ENCODE measurements around the gene FBXW2. TPM values are rescaled to one million over a fixed set of nuclear protein-coding genes. Genes with fewer than 3 reads are reported as not detected.

Gene FBXW2
- total RNA-seq, 1 experiment from 2014 or later: 68.5 TPM

DNA sequence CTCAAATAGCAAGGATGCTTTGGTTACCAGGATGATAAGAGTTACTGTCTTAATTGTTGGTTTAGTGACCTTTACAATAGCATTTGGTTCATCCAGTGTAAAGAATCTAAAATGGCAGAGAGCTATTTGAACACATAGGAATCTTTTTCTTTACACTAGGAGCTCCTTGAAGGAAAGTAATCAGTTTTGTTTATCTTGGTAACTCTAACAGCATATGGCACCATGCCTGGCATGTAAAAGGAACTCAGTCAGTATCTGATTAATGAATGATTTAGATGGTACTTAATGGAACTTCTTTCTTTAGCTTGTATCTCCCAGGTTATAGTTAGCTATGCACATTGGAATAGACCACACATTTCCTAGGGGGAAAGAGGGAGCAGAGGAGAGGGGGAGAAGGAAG, 39.6 kb upstream of the FBXW2 start:
- DNase-seq (ENCODE audit: low spot score): no peak
- H3K36me3 ChIP-seq (ENCODE audit: insufficient read depth, low read length, poor library complexity, severe bottlenecking): peaks cover 64% of the 10 kb centered on the region
- H3K27me3 ChIP-seq (replicated peaks; ENCODE audit: insufficient read depth, low read depth, low read length, poor library complexity): no peaks in the 10 kb centered on the region
- no peaks in the 10 kb centered on the region for H3K4me1 ChIP-seq (ENCODE audit: insufficient read depth, low read length, poor library complexity, severe bottlenecking)
- H3K4me3 ChIP-seq (ENCODE audit: low read depth, low read length, poor library complexity, severe bottlenecking): no peak overlapping the region
- no peak overlapping the region for H3K27ac ChIP-seq (ENCODE audit: low read depth, low read length, poor library complexity, severe bottlenecking)
- intact Hi-C loops (cut with micrococcal nuclease; ENCODE audit: unreplicated experiment): no loop called here
- BruUV-seq (replicated peaks): no TSS peak
- no peak for TF ChIP-seq EZH2 (IDR thresholded peaks at IDR 0.05; ENCODE audit: borderline replicate concordance, low read depth, low read length, poor library complexity, severe bottlenecking)
- TF ChIP-seq, protein P1, sequence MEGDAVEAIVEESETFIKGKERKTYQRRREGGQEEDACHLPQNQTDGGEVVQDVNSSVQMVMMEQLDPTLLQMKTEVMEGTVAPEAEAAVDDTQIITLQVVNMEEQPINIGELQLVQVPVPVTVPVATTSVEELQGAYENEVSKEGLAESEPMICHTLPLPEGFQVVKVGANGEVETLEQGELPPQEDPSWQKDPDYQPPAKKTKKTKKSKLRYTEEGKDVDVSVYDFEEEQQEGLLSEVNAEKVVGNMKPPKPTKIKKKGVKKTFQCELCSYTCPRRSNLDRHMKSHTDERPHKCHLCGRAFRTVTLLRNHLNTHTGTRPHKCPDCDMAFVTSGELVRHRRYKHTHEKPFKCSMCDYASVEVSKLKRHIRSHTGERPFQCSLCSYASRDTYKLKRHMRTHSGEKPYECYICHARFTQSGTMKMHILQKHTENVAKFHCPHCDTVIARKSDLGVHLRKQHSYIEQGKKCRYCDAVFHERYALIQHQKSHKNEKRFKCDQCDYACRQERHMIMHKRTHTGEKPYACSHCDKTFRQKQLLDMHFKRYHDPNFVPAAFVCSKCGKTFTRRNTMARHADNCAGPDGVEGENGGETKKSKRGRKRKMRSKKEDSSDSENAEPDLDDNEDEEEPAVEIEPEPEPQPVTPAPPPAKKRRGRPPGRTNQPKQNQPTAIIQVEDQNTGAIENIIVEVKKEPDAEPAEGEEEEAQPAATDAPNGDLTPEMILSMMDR (conservative IDR thresholded peaks at IDR 0.05; ENCODE audit: low read depth, low read length): no peak
- H3K9me3 ChIP-seq (ENCODE audit: low read depth, low read length, poor library complexity, severe bottlenecking): no peaks in the 10 kb centered on the region
- ChIA-PET POLR2A (ENCODE audit: low non-redundant PET) (no interaction called here), CTCF (no interaction called here)

DNA sequence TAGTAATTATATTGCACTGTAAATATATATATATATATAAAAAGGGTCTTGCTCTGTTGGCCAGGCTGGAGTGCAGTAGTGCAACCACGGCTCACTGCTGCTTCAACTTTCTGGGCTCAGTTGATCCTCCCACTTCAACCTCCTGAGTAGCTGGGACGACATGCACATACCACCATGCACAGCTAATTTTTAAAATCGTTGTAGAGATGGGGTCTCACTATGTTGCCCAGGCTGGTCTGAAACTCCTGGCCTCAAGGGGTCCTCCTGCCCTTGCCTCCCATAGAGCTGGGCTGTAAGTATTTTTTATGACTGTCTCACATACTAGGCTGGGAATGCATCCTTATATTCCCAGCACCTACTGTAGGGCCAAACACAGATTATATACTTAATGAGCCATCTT, 37.6 kb upstream of the FBXW2 start:
- Histone ChIP-seq H3K27ac (ENCODE audit: low read depth, low read length, poor library complexity, severe bottlenecking) (no peak overlapping the region), H3K36me3 (ENCODE audit: insufficient read depth, low read length, poor library complexity, severe bottlenecking) (peaks cover 74% of the 10 kb centered on the region), H3K9me3 (ENCODE audit: low read depth, low read length, poor library complexity, severe bottlenecking) (no peaks in the 10 kb centered on the region), H3K4me3 (ENCODE audit: low read depth, low read length, poor library complexity, severe bottlenecking) (no peak overlapping the region), H3K4me1 (ENCODE audit: insufficient read depth, low read length, poor library complexity, severe bottlenecking) (no peaks in the 10 kb centered on the region), H3K27me3 (replicated peaks; ENCODE audit: insufficient read depth, low read depth, low read length, poor library complexity) (no peaks in the 10 kb centered on the region)
- intact Hi-C loops (cut with micrococcal nuclease; ENCODE audit: unreplicated experiment): no loop called here
- CTCF ChIA-PET: no interaction called here
- TF ChIP-seq EZH2 (IDR thresholded peaks at IDR 0.05; ENCODE audit: borderline replicate concordance, low read depth, low read length, poor library complexity, severe bottlenecking): no peak
- TF ChIP-seq, protein P1 (conservative IDR thresholded peaks at IDR 0.05; ENCODE audit: low read depth, low read length): no peak
- no TSS peak for BruUV-seq (replicated peaks)
- POLR2A ChIA-PET (ENCODE audit: low non-redundant PET): no interaction called here
- DNase-seq (ENCODE audit: low spot score): no peak

DNA sequence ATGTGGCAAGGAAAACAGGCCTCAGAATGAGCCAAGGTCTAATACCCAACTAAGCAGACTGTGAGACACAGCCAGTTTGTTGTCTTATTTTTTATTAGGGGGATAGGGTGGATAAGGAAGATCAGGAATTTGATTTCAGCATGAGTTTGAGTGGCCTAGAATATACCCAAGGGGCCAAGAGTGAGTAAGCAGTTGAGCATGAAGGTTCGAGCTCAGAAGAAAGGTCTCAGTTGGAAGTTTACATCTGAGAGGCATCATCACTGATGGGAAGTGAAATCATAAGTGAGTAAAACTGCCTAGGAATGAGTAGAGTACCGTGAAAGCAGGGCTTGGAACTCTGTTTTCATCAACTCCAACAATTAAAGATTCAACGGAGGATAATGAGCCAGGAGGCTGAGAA, 36.9 kb upstream of the FBXW2 start:
- ChIA-PET CTCF (no interaction called here), POLR2A (ENCODE audit: low non-redundant PET) (no interaction called here)
- Histone ChIP-seq H3K4me3 (ENCODE audit: low read depth, low read length, poor library complexity, severe bottlenecking) (no peak overlapping the region), H3K27me3 (replicated peaks; ENCODE audit: insufficient read depth, low read depth, low read length, poor library complexity) (no peaks in the 10 kb centered on the region), H3K27ac (ENCODE audit: low read depth, low read length, poor library complexity, severe bottlenecking) (no peak overlapping the region), H3K9me3 (ENCODE audit: low read depth, low read length, poor library complexity, severe bottlenecking) (no peaks in the 10 kb centered on the region), H3K4me1 (ENCODE audit: insufficient read depth, low read length, poor library complexity, severe bottlenecking) (no peaks in the 10 kb centered on the region), H3K36me3 (ENCODE audit: insufficient read depth, low read length, poor library complexity, severe bottlenecking) (peaks cover 76% of the 10 kb centered on the region)
- BruUV-seq (replicated peaks): no TSS peak
- DNase-seq (ENCODE audit: low spot score): no peak
- intact Hi-C loops (cut with micrococcal nuclease; ENCODE audit: unreplicated experiment): no loop called here
- TF ChIP-seq, protein P1 (conservative IDR thresholded peaks at IDR 0.05; ENCODE audit: low read depth, low read length): no peak
- TF ChIP-seq EZH2 (IDR thresholded peaks at IDR 0.05; ENCODE audit: borderline replicate concordance, low read depth, low read length, poor library complexity, severe bottlenecking): no peak
